ENCODE measurements around the gene ABCB9. TPM values are rescaled to one million over a fixed set of nuclear protein-coding genes. Genes with fewer than 3 reads are reported as not detected.

Gene ABCB9
- total and polyA plus RNA-seq, 2 experiments from 2014 or later = 9.7 to 10.0 TPM

DNA sequence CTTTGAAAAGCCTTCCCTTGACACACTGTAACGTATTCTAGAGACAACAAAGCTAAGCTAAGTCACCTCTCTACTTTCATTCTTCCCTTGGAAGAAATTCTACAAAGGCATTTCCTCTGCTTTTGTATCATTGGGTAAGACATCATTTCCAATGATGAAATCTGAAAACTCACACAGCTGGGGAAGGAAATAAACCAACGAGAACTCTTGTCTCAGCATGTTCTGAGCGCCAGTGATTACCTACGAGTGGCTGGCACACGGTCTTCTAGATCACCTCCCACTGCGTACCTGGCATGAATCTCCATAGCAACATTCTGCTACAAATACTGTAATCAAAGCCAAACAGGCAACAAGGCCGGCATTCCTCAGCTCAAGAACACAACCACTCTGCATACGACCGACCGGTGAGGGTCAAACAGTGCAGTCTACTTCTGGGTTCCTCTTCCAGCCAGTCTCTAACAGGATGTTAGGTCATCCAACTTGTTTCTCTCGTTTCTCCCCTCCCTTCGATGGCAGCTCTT is 78.0 kb downstream of the ABCB9 start:
- H3K4me3 ChIP-seq = no peak overlapping the region
- no peaks in the 10 kb centered on the region for H3K27me3 ChIP-seq
- no peaks in the 10 kb centered on the region for H3K9me3 ChIP-seq (ENCODE audit: low read depth)
- TF ChIP-seq, protein P1, sequence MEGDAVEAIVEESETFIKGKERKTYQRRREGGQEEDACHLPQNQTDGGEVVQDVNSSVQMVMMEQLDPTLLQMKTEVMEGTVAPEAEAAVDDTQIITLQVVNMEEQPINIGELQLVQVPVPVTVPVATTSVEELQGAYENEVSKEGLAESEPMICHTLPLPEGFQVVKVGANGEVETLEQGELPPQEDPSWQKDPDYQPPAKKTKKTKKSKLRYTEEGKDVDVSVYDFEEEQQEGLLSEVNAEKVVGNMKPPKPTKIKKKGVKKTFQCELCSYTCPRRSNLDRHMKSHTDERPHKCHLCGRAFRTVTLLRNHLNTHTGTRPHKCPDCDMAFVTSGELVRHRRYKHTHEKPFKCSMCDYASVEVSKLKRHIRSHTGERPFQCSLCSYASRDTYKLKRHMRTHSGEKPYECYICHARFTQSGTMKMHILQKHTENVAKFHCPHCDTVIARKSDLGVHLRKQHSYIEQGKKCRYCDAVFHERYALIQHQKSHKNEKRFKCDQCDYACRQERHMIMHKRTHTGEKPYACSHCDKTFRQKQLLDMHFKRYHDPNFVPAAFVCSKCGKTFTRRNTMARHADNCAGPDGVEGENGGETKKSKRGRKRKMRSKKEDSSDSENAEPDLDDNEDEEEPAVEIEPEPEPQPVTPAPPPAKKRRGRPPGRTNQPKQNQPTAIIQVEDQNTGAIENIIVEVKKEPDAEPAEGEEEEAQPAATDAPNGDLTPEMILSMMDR (IDR thresholded peaks at IDR 0.05; ENCODE audit: low read depth, low read length) = no peak
- H3K4me1 ChIP-seq (ENCODE audit: low read depth) = peaks cover 41% of the 10 kb centered on the region
- H3K27ac ChIP-seq = peak overlapping the region; percentile 66
- DNase-seq (ENCODE audit: low read depth in 1 of 2, low spot score in 1 of 2) = peak in 1 of 2 donors; percentile 82
- H3K36me3 ChIP-seq = no peaks in the 10 kb centered on the region

DNA sequence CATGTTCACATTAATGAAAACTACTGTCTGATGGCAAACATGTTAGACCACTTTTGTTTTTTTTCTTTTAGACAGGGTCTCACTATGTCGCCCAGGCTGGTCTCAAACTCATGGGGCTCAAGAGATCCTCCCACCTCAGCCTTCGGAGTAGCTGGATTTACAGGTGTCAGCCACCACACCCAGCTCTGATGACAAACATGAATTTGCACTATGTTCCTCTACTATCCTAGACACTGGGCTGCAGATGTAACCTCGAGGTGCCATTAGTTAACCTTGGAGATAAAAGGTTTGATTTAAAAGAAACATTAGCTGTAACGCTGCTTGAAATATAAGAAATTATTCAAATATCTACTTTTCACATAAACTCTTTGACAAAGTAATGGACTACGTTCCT is 78.4 kb downstream of the ABCB9 start:
- no peaks in the 10 kb centered on the region for H3K9me3 ChIP-seq (ENCODE audit: low read depth)
- TF ChIP-seq, protein P1 (IDR thresholded peaks at IDR 0.05; ENCODE audit: low read depth, low read length) = no peak
- no peaks in the 10 kb centered on the region for H3K36me3 ChIP-seq
- peak overlapping the region; percentile 66 for H3K27ac ChIP-seq
- no peak for DNase-seq (ENCODE audit: low read depth in 1 of 2, low spot score in 1 of 2)
- peaks cover 37% of the 10 kb centered on the region for H3K4me1 ChIP-seq (ENCODE audit: low read depth)
- no peak overlapping the region for H3K4me3 ChIP-seq
- H3K27me3 ChIP-seq = no peaks in the 10 kb centered on the region

DNA sequence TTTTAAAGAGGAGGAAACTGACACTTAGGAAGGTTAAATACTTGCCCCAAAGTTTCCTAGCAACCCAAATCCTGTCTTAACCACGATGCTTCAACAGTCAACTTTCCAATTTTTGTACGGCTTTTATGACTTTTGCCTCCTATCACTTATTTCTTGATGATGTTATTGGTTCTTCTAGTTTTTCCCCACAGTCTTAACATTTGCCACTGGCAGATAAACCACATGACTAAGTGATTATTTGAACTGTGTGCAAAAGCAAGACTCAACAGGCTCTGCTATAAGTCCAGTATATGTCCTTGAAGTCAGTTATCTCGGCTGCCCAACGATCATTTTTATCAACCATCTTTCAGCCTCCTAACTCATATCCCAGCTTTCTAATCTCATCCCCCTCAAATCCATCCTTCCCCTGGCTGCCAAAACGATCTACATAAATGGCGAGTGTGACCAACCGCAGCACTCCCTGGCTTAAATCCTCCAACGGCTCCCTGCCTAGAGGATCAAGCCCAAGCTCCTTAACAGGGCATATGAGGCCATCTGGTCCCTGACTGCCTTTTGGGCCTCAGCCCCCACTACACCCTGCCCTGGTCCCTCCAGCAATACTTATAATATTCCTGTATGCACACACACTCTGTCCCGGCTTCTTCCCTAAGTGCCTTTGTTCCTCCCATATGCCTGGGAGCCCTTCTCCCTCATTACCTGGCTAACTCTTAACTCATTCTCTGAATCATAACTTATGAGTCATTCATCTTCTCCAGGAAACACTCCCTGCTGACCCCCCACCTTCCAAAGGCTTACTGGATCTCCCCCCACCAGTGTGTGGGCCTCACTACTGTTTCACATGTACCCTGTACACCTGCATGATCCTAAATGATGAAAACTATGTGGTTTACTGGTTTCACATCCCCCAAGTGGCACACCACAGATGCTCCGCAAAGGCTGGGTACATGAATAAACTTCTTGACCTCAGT is 79.1 kb downstream of the ABCB9 start:
- TF ChIP-seq, protein P1 (IDR thresholded peaks at IDR 0.05; ENCODE audit: low read depth, low read length) = no peak
- Histone ChIP-seq H3K9me3 (ENCODE audit: low read depth) (no peaks in the 10 kb centered on the region), H3K4me3 (no peak overlapping the region), H3K27ac (peak overlapping the region; percentile 14), H3K27me3 (no peaks in the 10 kb centered on the region), H3K36me3 (no peaks in the 10 kb centered on the region), H3K4me1 (ENCODE audit: low read depth) (peaks cover 32% of the 10 kb centered on the region)
- peak in 1 of 2 donors; percentile 35 for DNase-seq (ENCODE audit: low read depth in 1 of 2, low spot score in 1 of 2)

DNA sequence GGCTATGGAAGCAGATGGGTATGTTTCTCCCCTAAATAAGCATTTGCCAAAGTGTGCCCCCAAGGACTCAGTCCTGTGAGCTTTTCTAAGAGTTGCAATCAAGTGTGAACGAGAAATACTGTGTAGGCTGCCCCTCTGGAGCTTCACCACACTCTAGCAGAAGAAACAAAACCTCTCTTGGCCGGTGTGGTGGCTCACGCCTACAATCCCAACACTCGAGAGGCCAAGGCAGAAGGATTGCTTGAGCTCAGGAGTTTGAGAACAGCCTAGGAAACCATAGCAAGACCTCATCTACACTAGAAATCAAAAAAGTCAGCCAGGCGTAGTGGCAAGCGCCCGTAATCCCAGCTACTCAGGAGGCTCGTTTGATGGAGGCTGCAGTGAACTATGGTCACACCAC is 80.1 kb downstream of the ABCB9 start:
- H3K9me3 ChIP-seq (ENCODE audit: low read depth) = no peaks in the 10 kb centered on the region
- peaks cover 27% of the 10 kb centered on the region for H3K4me1 ChIP-seq (ENCODE audit: low read depth)
- no peaks in the 10 kb centered on the region for H3K27me3 ChIP-seq
- no peaks in the 10 kb centered on the region for H3K36me3 ChIP-seq
- no peak for DNase-seq (ENCODE audit: low read depth in 1 of 2, low spot score in 1 of 2)
- TF ChIP-seq, protein P1 (IDR thresholded peaks at IDR 0.05; ENCODE audit: low read depth, low read length) = no peak
- no peak overlapping the region for H3K4me3 ChIP-seq
- H3K27ac ChIP-seq = no peak overlapping the region

DNA sequence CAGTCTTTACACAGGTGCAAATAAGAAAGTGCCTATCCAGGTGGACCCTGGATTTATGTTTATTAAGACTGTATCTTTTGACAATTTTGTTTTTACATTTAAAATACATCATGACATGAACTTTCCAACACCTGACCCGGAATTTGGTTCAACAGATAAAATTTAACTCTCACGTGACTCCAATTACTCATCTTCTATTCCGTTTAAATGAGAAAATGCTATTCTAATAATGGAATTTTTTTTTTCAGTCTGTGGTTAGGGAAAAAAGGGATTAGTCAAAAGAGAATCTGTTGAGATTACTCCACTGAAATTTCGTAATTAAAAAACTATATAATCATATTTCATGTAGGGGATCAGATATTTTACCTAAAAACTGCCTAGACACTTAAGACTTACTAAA is 81.4 kb downstream of the ABCB9 start:
- peaks cover 27% of the 10 kb centered on the region for H3K4me1 ChIP-seq (ENCODE audit: low read depth)
- no peaks in the 10 kb centered on the region for H3K36me3 ChIP-seq
- TF ChIP-seq, protein P1 (IDR thresholded peaks at IDR 0.05; ENCODE audit: low read depth, low read length) = no peak
- no peak overlapping the region for H3K4me3 ChIP-seq
- DNase-seq (ENCODE audit: low read depth in 1 of 2, low spot score in 1 of 2) = no peak
- no peaks in the 10 kb centered on the region for H3K9me3 ChIP-seq (ENCODE audit: low read depth)
- no peaks in the 10 kb centered on the region for H3K27me3 ChIP-seq
- no peak overlapping the region for H3K27ac ChIP-seq

Data from cardiac muscle cell (in vitro differentiated cells and primary cell).